Skeletal muscle tissue (tissue), 4 donors: ENCODE data around the gene POLR1H. TPM values are rescaled to one million over a fixed set of nuclear protein-coding genes. Genes with fewer than 3 reads are reported as not detected.

Experiments
- H3K27ac ChIP-seq: one replicate; pipeline ENCODE4 v1.7.0; 2013; ENCODE audit warnings: mild to moderate bottlenecking, low read depth, low read length, inconsistent platforms
- H3K27me3 ChIP-seq, 3 donors: one replicate each; pipeline ENCODE4 v1.7.0; 2013; ENCODE audit warnings: low read length in 3 of 3; ENCODE audit not compliant: control insufficient read depth in 3 of 3, insufficient read depth in 3 of 3
- H3K36me3 ChIP-seq, 3 donors: one replicate each; pipeline ENCODE4 v1.7.0; 2013; ENCODE audit warnings: low read length in 3 of 3; ENCODE audit not compliant: control insufficient read depth in 3 of 3, insufficient read depth in 3 of 3
- H3K4me1 ChIP-seq, 3 donors: one replicate each; pipeline ENCODE4 v1.7.0; 2013; ENCODE audit warnings: low read length in 3 of 3, mild to moderate bottlenecking in 3 of 3; ENCODE audit not compliant: control insufficient read depth in 3 of 3, insufficient read depth in 3 of 3
- H3K4me3 ChIP-seq, 3 donors: one replicate each; pipeline ENCODE4 v1.7.0; 2013; ENCODE audit warnings: low read length in 3 of 3
- H3K9ac ChIP-seq, 3 donors: one replicate each; pipeline ENCODE4 v1.7.0; 2013; ENCODE audit warnings: low read length in 3 of 3, mild to moderate bottlenecking in 3 of 3, moderate library complexity in 2 of 3, low read depth in 1 of 3
- H3K9me3 ChIP-seq, 3 donors: one replicate each; pipeline ENCODE4 v1.7.0; 2013; ENCODE audit warnings: low read length in 3 of 3; ENCODE audit not compliant: control insufficient read depth in 3 of 3
- total RNA-seq: library from RNA; depleted of rRNA; stranded (reverse); fragments of >200 nt; gene quantifications from one replicate; pipeline ENCODE4 v1.2.3, GENCODE V29; 2014
- donor health status: Osteomylitis.

The POLR1H gene
- total RNA-seq, 1 donor from 2014 or later: 31.8 TPM

- Histone ChIP-seq H3K4me3 (no peak overlapping the region), H3K27ac (no peak overlapping the region), H3K4me1 (no peaks in the 10 kb centered on the region), H3K9me3 (no peaks in the 10 kb centered on the region), H3K9ac (no peak overlapping the region), H3K36me3 (no peaks in the 10 kb centered on the region), H3K27me3 (peaks cover 32 to 53% (median 39%) of the 10 kb centered on the region in 3 donors)
Measured at GRCh38 chr6:30091577-30092381, 30.7 kb downstream of the POLR1H start.

- Histone ChIP-seq H3K4me1 (no peaks in the 10 kb centered on the region), H3K36me3 (no peaks in the 10 kb centered on the region), H3K9ac (no peak overlapping the region), H3K9me3 (no peaks in the 10 kb centered on the region), H3K27ac (no peak overlapping the region), H3K4me3 (no peak overlapping the region), H3K27me3 (peaks cover 39 to 61% (median 45%) of the 10 kb centered on the region in 3 donors)
Measured at GRCh38 chr6:30092852-30093543, 31.9 kb downstream of the POLR1H start.

- Histone ChIP-seq H3K4me1 (no peaks in the 10 kb centered on the region), H3K9ac (no peak overlapping the region), H3K9me3 (no peaks in the 10 kb centered on the region), H3K4me3 (no peak overlapping the region), H3K27ac (no peak overlapping the region), H3K27me3 (peaks cover 45 to 71% (median 48%) of the 10 kb centered on the region in 3 donors), H3K36me3 (no peaks in the 10 kb centered on the region)
Measured at GRCh38 chr6:30093951-30094661, 33.0 kb downstream of the POLR1H start.

- Histone ChIP-seq H3K27ac (no peak overlapping the region), H3K27me3 (peaks cover 58 to 77% (median 60%) of the 10 kb centered on the region in 3 donors), H3K4me3 (no peak overlapping the region), H3K9me3 (no peaks in the 10 kb centered on the region), H3K4me1 (peaks cover 15 to 17% (median 15%) of the 10 kb centered on the region in 3 donors), H3K9ac (no peak overlapping the region), H3K36me3 (no peaks in the 10 kb centered on the region)
Measured at GRCh38 chr6:30096829-30097228, 35.8 kb downstream of the POLR1H start.

- Histone ChIP-seq H3K27me3 (peaks cover 51 to 67% (median 53%) of the 10 kb centered on the region in 3 donors), H3K36me3 (no peaks in the 10 kb centered on the region), H3K9ac (no peak overlapping the region), H3K27ac (no peak overlapping the region), H3K4me3 (no peak overlapping the region), H3K4me1 (peaks cover 24 to 26% (median 25%) of the 10 kb centered on the region in 3 donors), H3K9me3 (no peaks in the 10 kb centered on the region)
Measured at GRCh38 chr6:30097902-30098768, 37.1 kb downstream of the POLR1H start.

GRCh38 chr6:30100154-30100553 lies 39.1 kb downstream of the POLR1H start:
- peak overlapping the region in 1 of 3 donors; percentile 39 for H3K4me3 ChIP-seq
- no peaks in the 10 kb centered on the region for H3K36me3 ChIP-seq
- H3K4me1 ChIP-seq: peaks cover 31 to 33% (median 33%) of the 10 kb centered on the region in 3 donors
- peak overlapping the region in 1 of 3 donors; percentile 6 for H3K9ac ChIP-seq
- H3K9me3 ChIP-seq: no peaks in the 10 kb centered on the region
- H3K27me3 ChIP-seq: peaks cover 42 to 67% (median 59%) of the 10 kb centered on the region in 3 donors
- no peak overlapping the region for H3K27ac ChIP-seq

GRCh38 chr6:30100585-30101443 lies 39.7 kb downstream of the POLR1H start:
- H3K27me3 ChIP-seq: peaks cover 35 to 63% (median 55%) of the 10 kb centered on the region in 3 donors
- no peak overlapping the region for H3K27ac ChIP-seq
- H3K9me3 ChIP-seq: no peaks in the 10 kb centered on the region
- H3K36me3 ChIP-seq: no peaks in the 10 kb centered on the region
- H3K4me3 ChIP-seq: peak overlapping the region; percentile 54 to 76 (median 70)
- peak overlapping the region; percentile 55 to 69 (median 57) for H3K9ac ChIP-seq
- H3K4me1 ChIP-seq: peaks cover 31 to 33% (median 33%) of the 10 kb centered on the region in 3 donors

GRCh38 chr6:30101444-30102413 lies 40.7 kb downstream of the POLR1H start:
- Histone ChIP-seq H3K27me3 (peaks cover 40 to 67% (median 60%) of the 10 kb centered on the region in 3 donors), H3K4me3 (peak overlapping the region; percentile 61 to 76 (median 70)), H3K4me1 (peaks cover 31 to 33% (median 33%) of the 10 kb centered on the region in 3 donors), H3K9me3 (no peaks in the 10 kb centered on the region), H3K27ac (peak overlapping the region; percentile 40), H3K9ac (peak overlapping the region; percentile 54 to 69 (median 64)), H3K36me3 (no peaks in the 10 kb centered on the region)
